AG04449 (cell line): ENCODE results near the gene MSH5.

Source experiments
- CTCF ChIA-PET: fragments of 350-600 bp; formaldehyde crosslinking; extraction: SDS; loops from one replicate; lab custom pipeline; 2021; ENCODE audit warnings: antibody characterized with exemption; lab: Yijun Ruan, JAX
- POLR2A ChIA-PET: fragments of 400-600, 350-600 bp; formaldehyde crosslinking; extraction: SDS; loops from one replicate; lab custom pipeline; 2020; ENCODE audit warnings: antibody characterized with exemption, inconsistent platforms; lab: Yijun Ruan, JAX
- DNase-seq: peaks from one replicate; pipeline ENCODE4 v3.0.0-alpha.2; 2010; ENCODE audit warnings: low read depth, low spot score
- H3K4me3 ChIP-seq: 2 replicates; pipeline ENCODE4 v1.5.1; 2011; ENCODE audit warnings: low read depth, mild to moderate bottlenecking, control low read depth, low read length
- TF ChIP-seq, protein P1 (sequence below): IDR thresholded peaks from one replicate; pipeline ENCODE4 v1.5.1; 2011; ENCODE audit warnings: mild to moderate bottlenecking, moderate library complexity, low read length, control low read depth, inconsistent platforms; ENCODE audit not compliant: insufficient read depth; ENCODE audit errors: missing control alignments

The MSH5 gene

DNA sequence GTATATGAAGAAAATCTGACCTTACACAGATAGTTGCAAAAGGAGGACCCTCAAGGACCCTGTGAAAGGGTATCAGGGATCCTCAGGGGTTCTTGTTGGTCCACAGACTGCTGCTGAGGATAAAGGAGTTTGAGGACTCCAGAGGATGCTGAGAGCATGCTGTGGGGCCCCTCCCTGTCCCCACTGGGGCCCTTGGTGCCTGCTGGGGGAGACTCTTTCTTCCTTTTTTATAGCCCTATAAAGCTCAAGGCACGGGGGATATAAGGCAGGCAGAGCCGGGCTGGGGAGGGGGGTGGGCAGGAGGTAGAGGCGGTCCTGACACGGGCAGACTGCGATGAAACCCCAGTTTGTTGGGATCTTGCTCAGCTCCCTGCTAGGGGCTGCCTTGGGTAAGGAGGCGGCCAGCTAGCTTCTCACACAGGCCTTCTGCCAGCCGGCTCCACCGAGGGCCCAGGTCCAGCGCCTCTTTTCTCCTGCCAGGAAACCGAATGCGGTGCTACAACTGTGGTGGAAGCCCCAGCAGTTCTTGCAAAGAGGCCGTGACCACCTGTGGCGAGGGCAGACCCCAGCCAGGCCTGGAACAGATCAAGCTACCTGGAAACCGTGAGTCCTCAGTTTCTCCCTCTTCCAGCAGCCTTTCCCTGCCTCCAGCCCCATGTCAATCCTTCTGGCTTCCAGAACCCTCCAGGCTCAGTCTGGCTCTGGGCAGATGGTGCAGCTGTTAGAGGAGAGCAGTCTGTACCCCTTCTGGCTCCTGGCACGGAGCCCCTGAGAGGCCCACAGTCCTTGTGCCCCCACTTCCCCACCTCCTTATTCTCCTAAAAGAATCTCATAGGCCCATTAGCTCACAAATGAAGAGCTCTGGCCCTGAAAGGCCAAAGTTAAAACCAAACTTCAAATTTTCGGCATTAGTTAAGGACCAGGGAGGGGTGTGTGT, 24.5 kb upstream of the MSH5 start, which contains the start of gene LY6G6D:
Gene LY6G6D (plus strand): TSS at position 327 of the 937 bp plus-strand sequence. CDS start 8 bp downstream, at position 335.
- CTCF ChIA-PET: interaction anchor here (3.0 kb wide), 1 partner anchor 14 kb away, joined by 12 read pairs; the partner anchor contains the start of gene DDAH2
- DNase-seq: no peak
- POLR2A ChIA-PET: interaction anchor here (0.6 kb wide), 1 partner anchor 92 kb away, joined by 6 read pairs; no protein-coding TSS in a partner anchor
- TF ChIP-seq, protein P1, sequence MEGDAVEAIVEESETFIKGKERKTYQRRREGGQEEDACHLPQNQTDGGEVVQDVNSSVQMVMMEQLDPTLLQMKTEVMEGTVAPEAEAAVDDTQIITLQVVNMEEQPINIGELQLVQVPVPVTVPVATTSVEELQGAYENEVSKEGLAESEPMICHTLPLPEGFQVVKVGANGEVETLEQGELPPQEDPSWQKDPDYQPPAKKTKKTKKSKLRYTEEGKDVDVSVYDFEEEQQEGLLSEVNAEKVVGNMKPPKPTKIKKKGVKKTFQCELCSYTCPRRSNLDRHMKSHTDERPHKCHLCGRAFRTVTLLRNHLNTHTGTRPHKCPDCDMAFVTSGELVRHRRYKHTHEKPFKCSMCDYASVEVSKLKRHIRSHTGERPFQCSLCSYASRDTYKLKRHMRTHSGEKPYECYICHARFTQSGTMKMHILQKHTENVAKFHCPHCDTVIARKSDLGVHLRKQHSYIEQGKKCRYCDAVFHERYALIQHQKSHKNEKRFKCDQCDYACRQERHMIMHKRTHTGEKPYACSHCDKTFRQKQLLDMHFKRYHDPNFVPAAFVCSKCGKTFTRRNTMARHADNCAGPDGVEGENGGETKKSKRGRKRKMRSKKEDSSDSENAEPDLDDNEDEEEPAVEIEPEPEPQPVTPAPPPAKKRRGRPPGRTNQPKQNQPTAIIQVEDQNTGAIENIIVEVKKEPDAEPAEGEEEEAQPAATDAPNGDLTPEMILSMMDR: no peak
- H3K4me3 ChIP-seq: no peak within 1 kb of the TSS

DNA sequence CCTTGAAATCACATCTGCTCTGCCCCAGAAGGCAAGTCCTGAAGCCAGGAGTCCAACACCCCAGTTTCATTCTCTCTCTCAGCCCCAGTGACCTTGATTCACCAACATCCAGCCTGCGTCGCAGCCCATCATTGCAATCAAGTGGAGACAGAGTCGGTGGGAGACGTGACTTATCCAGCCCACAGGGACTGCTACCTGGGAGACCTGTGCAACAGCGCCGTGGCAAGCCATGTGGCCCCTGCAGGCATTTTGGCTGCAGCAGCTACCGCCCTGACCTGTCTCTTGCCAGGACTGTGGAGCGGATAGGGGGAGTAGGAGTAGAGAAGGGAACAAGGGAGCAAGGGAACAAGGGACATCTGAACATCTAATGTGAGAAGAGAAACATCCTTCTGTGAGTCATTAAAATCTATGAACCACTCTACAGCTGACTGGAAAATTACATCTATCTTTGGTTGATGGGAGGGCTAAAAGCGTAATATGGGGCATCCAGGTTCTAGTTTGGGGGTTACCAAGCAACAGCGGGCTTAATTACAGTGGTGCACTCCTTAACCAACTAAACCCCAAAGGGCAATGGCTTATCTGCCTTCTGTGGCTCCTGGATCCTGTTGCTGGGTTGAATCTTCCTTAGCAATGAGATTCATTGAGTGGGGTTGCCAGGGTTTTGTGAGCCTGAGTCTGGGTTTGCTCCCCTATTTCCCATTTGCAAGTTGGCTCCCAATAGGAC, 22.1 kb upstream of the MSH5 start:
- ChIA-PET POLR2A (no interaction called here), CTCF (no interaction called here)
- H3K4me3 ChIP-seq: no peak overlapping the region
- DNase-seq: no peak
- TF ChIP-seq, protein P1: no peak

DNA sequence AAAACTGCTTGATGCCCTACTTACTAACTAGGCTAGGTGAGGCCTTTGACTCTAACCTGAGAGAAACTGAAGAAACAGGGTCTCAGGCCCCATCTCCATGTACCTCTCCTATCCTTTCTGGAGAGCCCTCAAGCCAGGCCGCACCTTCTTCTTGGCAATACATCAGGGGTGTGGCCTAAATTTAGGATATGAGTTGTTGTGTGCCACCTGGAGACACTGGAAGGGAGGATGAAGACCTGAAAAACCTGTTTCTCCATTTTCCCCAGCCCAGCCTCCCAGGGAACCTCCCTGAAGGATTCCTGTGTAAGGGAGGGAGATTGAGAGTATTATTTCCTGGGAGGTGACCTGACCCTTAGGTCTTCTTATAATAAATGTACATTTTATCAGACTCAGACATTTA, 21.5 kb upstream of the MSH5 start:
- no peak overlapping the region for H3K4me3 ChIP-seq
- DNase-seq: no peak
- ChIA-PET CTCF (no interaction called here), POLR2A (no interaction called here)
- TF ChIP-seq, protein P1: no peak

DNA sequence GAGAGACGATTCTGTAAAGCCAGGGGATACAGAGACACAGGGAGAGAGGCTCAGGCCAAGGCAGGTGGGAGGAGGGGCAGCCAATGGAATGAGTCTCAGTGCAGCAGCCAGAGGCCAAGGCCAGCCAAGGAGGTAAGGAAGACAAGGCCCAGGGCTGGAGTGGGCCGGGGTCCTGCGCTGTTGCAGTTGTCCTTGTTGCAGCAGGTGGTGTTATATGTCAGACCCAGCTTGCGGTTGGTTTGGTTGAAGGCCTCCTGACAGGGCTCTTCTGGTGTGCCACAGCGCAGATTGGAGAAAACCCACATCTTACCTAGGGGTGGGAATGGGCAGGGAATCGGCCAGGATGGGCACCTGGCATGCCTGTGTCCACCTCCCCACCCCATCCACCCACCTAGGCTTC, 20.8 kb upstream of the MSH5 start:
- no peak overlapping the region for H3K4me3 ChIP-seq
- ChIA-PET POLR2A (no interaction called here), CTCF (no interaction called here)
- DNase-seq: no peak
- TF ChIP-seq, protein P1: no peak

DNA sequence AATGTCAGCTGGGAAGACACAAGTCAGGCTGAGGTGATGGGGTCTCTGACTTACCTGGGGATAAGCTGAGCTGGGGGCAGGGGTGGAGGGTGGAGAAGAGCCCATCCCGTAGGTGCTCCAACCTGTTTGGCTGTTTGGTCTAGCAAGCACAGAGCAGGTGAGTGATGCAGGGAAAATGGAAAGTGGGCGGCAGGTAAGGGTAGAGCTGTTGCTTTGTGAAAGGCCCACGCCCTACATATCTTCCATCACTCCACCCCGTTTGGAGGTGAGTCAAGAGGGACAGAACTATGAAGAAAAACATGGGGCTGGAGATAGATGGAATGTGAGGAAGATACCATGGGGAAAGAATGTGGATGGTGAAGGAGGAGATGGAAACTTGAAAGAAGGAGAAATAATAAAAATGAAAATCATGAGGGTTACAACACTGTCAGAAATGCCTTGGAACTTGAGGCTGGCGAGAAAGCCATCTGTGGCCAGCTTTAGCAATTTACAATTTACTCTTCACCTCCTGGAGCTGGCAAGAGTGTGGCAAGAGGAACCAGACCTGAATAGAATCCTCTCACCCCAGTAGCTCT, 19.5 kb upstream of the MSH5 start:
- no peak overlapping the region for H3K4me3 ChIP-seq
- POLR2A ChIA-PET: interaction anchor here (0.7 kb wide), 1 partner anchor 9 kb away, joined by 4 read pairs; the partner anchor contains the start of gene DDAH2
- DNase-seq: no peak
- TF ChIP-seq, protein P1: no peak
- CTCF ChIA-PET: interaction anchor here (0.7 kb wide), 1 partner anchor 10 kb away, joined by 3 read pairs; no protein-coding TSS in a partner anchor
